Skeletal muscle cell (primary cell): Measurements from ENCODE around the gene CUL3.

Experiments
- DNase-seq: peaks from one replicate; pipeline ENCODE4 v3.0.0-alpha.2; 2010; ENCODE audit warnings: low read depth
- H3K4me3 ChIP-seq: 2 replicates; pipeline ENCODE4 v1.5.1; 2011; ENCODE audit warnings: low read depth, mild to moderate bottlenecking, control low read depth, low read length, moderate library complexity

The CUL3 gene

DNA sequence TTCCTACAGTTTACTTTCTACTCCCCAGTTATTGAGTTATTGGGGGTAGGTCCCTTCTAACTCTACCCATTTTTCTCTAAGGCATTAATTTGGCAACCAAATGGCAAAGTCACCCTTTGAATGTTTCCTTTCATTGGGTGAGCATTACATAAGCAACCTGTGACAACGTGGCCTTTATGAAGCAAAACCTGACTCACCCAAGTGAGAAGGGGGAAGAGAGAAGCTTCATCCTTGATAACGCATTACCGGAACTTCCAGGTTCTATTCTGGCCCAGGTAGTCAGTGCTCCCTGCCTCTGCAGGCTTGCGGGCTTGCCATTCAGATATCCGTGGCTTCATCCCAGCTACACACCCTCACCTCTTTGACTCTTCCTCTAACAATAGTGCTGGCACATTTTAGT is 144.2 kb downstream of the CUL3 start:
- no peak for DNase-seq
- H3K4me3 ChIP-seq: no peak overlapping the region

DNA sequence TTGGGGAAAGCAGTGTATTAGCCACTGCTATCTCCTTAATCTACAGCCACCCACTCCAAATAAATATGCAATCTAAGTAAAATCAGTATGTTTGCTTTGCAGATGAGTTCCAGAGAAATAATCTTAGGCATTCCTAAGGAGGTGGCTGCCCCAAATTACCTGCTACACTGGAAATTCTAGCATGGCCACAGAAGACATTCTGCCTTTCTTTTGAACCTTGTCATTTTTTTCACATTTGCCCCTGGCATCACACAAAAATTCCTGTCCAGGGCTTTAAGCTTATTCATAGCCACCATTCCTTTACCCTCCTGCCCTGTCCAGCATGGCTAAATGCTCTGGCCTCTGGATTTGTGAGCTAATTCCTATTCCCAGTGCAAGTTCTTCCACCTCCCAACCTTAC is 146.4 kb downstream of the CUL3 start:
- H3K4me3 ChIP-seq: no peak overlapping the region
- DNase-seq: no peak

DNA sequence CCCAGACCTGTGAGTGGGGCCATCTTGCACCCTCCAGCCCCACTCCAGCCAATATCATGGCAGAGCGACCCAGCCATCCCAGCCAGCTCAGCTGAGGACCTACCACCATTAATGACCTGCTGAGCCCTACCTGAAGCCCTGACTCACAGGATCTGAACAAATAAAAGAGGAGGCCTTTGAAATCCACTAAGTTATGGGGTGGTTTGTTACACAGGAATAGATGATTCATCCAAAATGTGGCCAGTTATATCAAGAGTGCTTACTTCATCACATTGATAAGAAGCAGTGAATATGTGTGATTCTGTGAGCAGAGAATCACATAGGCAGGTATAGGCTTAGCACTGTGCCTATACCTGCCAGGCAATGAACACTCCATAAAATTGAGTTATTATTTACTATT is 148.5 kb downstream of the CUL3 start:
- no peak for DNase-seq

DNA sequence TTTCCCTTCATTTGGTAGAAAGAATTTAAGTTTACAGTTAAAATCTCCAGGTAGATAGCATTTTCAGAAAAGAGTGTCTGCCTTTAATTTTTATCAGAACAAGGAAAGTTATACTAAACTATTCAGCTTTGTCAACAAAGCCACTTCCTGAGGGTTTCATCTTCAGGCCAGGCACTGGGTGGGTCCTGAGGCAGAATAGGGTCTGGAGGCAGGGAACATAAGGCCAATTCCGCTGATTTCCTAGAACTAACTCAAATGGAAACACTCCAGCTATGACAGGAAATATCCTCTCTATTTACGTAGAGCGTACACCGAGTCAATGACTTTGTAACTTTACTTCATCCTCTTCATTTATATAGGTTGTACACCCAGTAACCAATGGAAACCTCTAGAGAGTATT is 150.5 kb downstream of the CUL3 start:
- no peak overlapping the region for H3K4me3 ChIP-seq
- DNase-seq: no peak

More for the DNA sequence above, 148.5 kb downstream of the CUL3 start:
- H3K4me3 ChIP-seq: no peak overlapping the region

DNA sequence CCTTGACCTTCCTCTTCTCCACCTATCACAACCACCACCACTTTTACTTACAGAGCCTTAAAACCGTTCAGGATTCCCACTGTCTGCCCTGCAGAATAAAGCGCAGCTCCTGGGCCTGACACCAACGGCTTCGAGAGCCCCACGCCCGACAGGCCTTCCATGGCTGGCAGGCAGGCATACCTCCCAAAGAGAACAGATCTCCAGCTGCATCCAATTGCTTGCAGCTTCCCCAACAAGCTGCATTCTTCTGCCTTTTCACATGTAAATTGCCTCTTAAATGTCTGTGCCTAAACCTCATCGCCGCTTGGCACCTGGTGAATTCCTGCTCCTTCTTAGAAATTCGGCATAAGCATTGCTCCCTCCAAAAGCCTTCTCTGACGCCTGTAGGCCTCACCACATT is 151.7 kb downstream of the CUL3 start:
- no peak overlapping the region for H3K4me3 ChIP-seq
- DNase-seq: no peak

DNA sequence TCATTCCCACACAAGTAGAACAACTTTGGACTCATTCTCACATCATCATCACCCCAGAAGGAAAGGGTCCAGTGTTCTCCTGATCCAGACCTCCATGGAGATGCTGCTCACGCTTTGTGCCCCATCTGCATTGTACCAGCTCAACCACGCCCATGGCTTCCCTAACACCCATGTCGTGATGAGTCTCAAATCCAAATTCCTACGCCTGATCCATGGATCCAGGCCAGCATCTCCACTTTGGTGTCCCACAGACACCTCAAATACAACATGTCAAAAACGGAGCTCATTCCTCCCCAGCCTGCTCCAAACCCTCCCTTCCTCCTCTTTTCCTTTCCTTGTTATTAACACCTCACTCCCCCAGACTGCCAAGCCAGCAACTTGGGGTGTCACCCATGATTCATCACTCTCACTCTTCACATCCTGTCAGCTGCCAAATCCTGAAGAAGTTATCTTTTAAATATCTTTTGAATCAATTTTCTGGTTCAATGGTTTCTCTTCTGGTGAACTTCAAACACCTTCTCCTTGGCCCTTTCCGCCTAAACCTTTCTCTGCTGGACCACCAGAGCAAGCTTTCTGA is 153.1 kb downstream of the CUL3 start:
- DNase-seq: no peak
- H3K4me3 ChIP-seq: no peak overlapping the region

DNA sequence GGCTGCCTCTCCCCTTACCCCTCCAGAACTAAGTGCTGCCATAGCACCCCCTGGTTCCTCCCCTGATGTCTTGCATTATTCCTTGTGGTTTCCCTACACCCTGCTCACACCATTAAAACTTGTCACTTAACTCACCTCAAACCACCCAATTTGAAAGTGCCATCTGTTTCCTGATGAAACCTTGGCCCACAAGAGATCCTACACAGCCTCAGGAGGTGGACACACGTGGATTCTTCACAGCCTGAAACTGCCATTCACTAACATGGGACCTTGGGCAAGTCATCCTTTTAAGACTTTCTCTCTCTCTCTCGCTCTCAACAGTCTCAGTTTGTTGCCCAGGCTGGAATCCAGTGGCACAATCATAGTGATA is 155.7 kb downstream of the CUL3 start:
- no peak overlapping the region for H3K4me3 ChIP-seq
- no peak for DNase-seq

DNA sequence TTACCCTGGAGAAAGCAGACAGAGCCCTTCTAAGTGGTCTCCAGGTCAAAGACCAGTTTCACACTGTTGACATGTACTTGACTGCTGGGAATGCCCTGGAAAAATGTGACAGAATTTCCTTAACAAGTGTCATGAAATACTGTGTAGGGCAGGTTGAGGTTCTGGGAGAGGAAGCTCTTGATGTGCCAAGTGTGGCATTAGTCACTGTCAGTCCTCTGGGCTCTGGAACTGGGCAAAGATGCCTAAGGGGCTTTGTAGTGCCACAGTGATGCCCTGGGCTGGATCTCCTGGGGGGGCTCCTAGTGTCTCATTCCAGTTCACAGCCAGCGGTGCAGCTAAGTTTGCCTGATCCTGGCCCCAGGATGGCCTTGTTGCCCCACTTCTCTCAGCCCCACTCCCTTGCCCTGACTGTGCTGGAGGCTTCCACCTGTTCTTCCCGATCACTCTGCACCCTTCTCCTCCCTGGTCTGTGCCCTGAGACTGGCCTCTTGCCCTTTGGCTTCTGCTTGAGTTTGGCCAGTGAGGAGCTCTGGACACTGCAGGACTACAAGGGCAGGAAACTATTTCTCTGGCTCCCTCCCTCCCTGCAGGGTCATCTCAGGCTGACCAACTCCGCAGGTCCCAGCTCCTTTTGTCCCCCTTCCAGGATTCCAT is 156.2 kb downstream of the CUL3 start:
- DNase-seq: no peak
- H3K4me3 ChIP-seq: no peak overlapping the region

DNA sequence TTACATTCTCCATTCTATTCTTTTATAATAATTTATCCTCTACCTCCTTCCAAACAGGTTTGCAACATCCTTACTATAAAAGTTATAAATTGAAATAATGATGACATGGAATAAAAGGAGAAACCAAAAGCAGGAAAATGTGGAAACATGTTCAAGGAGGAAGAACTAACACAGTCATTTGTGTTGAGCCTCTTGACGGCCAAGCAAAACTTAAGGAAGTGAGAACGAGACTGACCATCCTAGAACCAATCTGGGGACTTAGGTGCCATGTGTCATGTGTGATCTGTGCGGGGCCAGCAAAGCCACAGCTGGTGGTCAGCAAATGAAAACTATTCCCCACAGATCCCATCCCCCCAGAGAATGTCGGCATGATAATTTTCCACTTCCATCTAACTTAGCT is 157.7 kb downstream of the CUL3 start:
- no peak overlapping the region for H3K4me3 ChIP-seq
- DNase-seq: no peak

DNA sequence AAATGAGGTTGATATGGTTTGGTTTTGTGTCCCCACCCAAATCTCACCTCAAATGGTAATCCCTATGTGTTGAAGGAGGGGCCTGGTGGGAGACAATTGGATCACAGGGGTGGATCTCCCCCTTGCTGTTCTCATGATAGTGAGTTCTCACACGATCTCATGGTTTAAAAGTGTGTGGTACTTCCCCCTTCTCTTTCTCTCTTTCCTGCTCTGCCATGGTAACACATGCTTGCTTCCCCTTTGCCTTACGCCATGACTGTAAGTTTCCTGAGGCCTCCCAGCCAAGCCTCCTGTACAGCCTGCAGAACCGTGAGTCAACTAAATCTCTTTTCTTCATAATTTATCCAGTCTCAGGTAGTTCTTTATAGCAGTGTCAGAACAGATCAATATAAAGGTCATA is 158.5 kb downstream of the CUL3 start:
- DNase-seq: no peak
- no peak overlapping the region for H3K4me3 ChIP-seq

DNA sequence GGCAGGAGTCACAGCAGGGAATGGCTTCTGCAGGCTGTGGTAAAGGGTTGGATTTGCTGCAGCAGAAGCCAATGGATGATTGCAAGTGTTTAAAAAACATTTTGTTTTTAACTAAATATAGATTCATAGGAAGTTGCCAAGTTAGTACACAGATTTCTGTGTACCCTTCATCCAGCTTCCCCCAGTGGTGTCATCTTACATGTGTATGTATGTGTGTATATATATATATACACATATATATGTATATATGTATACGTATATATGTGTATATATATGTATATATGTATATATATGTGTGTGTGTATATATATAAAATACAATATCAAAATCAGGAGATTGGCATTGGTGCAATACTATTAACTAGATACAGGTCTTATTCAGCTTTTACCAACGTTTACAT is 164.1 kb downstream of the CUL3 start:
- DNase-seq: no peak
- no peak overlapping the region for H3K4me3 ChIP-seq
